LHCN-M2 (cell line): Measurements from ENCODE around the gene RAD51B. TPM values are rescaled to one million over a fixed set of nuclear protein-coding genes. Genes with fewer than 3 reads are reported as not detected.

Experiments
- DNase-seq: peaks from one replicate; pipeline ENCODE4 v3.0.0-alpha.2; 2012; ENCODE audit warnings: low read depth
- total RNA-seq: library from RNA; depleted of rRNA; stranded (reverse); fragments of >200 nt; gene quantifications from 2 replicates; pipeline ENCODE4 v1.2.3, GENCODE V29; 2014

RAD51B gene
- total RNA-seq, 1 experiment from 2014 or later, result 14.5 TPM

DNA sequence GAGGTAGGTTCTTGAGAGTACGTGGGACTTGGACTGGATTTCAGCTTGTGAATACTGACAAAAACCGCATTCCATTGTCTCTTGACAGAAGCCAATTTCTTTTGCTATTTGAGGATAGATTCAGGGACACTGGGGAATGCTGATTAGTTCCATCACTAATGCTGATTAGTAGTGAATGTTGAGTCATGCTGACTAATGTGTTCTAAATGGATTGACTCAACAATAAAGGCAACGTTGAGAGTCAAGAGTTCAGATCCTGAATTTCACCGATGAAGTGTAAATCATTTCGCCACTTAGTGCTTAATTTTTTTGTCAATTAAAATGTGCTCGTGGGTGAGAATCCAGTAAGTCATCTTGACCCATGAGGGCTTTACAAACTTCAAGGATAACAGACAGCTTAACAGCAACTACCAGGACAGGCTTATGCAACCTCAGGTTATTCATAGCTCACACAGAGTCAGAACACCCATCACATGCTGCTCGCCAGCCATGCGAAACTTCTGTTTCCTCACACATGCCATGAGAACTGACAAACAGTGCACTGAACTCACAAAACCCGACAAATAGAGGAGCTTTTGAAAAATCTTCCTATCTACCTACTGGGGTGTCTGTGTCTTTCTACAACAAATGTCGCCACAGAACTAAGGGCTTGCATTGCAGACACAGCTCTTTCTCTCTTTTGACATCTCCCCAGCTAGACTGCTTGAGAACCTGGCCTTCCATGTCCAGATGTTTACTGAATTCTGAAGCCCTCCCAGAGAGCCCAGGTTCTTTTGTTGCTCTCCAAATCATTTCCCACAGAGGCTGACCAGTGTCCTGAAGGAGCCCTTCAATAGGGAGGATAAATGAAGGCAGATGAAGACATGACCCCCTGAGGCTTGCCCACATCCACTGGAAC is 656.9 kb downstream of the RAD51B start:
- peak; percentile 85 for DNase-seq

DNA sequence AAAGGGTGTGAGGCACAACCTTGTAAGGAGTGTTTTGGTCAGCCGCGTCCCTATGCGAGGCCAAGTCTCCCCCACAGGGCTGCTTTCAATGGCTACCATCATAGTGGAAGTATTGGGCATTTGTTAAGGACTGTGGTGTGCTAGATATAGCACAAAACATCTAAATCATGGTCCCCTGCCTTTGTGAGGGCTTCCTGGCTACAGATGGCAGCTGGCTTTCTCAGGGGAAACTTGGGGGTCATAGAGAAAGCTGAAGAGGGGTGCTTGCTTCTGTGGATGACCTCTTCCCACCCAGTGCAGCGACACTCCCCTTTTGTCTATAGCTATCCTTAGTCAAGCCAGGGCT is 657.5 kb downstream of the RAD51B start:
- no peak for DNase-seq

DNA sequence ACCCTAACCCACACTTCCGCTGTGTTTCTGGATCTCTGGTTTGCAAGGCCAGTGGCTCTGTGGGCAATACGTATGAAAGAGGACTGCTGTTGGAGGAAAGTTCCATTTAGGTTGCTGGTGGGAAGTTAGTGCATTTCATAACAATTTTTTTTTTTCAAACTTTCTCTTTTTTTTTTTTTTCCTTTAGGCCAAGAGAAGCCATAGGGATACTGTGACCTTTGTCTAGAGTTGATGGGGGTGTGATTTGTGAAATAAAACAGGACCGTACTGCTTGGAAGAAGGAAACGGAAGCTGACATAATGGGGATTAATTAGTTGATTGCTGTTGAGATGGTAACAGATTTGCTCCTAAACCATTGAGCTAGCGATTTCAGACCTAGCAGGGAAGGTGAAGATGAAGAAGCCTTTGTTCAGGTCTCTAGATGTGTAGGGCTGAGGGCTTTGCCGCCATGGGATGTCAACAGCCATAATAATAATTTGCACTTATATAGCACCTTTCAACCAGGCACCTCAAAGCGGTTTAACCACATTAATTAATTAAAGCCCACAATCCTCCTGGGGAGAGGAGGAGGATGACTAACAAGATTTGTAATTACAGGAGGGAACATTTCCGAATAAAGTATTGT is 658.0 kb downstream of the RAD51B start:
- DNase-seq, result no peak

DNA sequence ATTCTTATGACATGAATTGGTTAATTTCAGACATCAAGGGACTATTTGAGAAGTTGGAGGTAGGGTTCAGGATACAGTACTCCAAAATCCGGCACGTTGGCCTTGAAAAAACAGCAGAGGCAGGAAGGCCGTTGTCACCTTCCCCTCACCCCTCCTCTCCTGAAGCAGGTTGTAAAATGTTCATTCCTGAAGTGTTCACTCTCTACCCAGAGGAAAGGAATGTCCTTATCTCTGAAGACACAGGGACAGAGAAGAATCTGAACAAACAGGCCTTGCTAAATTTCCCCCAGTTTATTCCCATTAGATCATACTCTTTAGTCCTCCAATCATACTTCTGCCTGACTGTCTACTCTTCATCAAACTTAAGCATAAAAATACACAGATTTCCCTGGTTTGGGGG is 659.7 kb downstream of the RAD51B start:
- DNase-seq, result no peak

DNA sequence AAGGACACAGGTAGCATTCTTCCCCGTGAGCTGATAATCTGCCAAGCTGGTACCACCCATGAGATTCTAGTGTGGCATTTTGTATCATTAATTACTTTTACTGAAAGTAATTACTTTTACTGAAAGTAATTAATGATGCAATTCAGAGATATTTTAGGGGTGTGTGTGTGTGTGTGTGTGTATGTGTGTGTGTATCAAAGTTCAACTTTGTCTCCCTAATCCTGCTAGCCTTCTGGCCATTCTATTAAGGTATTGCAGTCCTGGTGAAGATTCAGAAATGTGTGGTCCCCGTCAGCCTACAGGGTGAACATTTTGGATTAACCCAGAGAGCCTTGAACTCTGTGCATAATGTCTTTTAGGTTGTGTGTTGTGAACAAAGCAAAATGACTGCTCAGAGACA is 662.4 kb downstream of the RAD51B start:
- no peak for DNase-seq

DNA sequence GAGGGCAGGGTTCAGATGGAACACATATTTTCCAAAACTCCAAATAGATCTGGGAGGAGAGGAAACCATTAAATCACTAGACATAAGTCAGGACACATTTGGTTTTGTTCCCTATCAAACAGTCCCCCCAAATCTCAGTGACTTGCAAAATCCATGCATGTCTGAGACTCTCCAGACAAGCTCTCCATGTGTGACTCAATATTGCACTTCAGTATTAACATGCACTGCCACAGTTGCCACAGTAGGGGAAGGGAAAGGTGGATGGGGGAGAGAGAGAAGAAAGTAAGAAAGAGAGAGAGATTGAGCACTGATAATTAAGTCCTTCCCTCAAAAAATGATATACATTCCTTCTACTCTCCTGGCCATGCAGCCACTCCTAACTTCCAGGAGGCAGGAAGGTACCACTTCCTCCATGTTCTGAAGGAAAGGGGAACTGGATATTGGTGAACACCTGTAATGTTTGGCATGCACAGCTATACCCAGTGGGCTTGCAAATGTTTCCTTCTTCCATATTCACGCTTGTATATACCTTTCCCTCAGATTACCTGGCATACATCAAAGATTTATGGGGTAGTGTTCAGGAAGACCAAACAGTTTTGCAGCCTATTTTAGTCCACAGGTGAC is 663.3 kb downstream of the RAD51B start:
- no peak for DNase-seq

DNA sequence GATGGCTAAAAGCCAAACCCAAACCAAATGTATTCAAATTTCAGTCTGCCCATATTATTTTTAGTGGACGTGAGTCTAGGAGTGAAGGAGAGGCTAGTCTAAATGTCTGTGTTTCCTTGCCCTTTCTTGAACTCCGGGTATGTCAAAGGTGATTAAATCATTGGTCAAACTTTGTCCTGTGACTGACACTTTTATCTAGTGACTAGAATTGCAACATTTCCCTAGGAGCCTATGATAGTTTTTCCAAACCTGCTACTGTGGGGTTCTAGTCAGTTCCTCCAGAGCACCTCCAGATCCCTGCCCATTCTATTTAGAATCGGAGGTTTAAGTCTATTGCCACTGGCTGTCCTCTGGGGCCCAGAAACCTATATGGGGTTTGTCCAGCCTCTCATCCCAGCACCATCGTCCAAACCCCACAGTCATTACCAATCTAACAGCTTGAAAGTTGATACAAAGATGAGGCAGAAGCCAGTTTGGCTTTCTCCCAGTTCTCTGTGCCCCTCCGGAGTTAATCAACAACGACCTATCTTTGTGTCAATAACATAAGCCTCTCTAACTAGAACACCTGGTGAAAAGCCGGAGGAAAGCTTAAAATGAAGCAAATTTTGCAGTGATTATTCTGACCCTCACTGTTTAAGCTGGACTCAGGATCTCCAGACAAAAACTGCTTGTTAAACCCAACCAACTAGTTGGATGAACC is 666.6 kb downstream of the RAD51B start:
- DNase-seq, result no peak

DNA sequence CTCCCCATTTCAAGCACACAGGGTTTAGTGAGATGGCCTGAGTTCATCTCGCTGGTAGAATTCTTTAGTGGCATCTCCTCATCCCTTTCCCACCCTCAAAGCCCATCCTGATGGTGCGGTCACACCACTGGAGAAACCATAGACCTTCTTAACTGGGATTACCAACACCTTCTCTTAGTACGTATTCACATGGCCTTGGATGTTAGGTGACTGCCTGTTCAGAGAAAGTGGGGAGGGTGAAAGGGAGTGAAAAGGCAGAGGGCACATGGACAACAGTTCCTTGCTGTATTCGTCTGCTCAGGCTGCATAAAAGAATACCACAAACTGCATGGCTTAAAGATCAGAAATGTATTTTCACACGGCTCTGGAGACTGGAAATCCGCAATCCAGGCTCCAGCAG is 667.2 kb downstream of the RAD51B start:
- DNase-seq, result no peak

DNA sequence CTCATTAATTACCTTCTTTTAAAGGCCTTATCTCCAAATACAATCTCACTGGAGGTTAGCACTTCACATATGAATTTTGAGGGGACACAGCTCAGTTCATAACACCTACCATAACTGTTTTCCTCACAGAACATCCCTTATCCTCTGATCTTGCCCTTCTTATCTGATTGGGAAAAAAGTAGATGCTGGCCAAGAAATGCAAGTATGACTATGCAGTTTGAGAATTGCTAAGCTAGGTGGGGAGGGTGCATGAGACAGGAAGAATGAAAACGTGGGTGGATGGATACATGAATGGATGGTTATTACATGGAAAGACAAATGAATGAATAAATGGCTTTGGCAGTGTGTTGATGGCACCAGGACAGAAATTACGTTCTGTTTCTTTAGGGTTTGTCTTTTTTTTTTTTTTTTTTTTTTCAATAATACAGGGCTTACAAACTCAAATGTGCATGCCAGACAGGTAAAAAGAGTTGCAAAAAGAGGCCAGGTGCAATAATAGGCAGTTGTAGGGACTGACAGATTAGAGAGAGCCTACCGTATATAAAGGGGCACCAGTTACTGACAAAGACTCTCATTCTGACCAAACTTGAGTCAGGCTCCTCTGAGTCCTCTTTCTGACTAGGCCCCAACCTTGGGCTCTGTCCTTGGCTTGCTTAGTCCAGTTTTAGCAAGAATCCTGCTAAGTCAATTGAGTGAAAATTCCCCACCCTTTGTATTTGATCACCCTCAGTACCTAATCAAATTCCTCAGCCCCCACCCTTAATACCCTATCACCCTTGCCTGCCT is 668.4 kb downstream of the RAD51B start:
- DNase-seq, result no peak

DNA sequence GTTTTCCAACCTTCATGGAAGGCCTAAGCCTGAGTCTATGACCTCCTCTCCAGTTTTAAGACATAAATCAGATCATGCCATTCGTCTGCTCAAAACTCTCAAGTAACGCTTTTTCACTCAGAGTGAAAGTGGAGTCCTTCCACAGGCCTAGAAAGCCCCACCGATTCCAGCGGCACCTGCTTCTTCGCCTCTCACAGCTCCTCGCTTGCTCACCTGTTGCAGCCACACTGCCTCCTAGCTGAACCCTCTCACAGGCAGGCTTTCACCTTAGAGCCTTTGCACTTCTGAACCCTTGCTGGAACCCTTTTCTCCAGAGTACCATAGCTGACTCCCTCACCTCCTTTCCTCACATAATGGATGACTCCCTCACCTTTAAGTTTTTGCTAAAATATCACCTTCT is 672.2 kb downstream of the RAD51B start:
- no peak for DNase-seq

DNA sequence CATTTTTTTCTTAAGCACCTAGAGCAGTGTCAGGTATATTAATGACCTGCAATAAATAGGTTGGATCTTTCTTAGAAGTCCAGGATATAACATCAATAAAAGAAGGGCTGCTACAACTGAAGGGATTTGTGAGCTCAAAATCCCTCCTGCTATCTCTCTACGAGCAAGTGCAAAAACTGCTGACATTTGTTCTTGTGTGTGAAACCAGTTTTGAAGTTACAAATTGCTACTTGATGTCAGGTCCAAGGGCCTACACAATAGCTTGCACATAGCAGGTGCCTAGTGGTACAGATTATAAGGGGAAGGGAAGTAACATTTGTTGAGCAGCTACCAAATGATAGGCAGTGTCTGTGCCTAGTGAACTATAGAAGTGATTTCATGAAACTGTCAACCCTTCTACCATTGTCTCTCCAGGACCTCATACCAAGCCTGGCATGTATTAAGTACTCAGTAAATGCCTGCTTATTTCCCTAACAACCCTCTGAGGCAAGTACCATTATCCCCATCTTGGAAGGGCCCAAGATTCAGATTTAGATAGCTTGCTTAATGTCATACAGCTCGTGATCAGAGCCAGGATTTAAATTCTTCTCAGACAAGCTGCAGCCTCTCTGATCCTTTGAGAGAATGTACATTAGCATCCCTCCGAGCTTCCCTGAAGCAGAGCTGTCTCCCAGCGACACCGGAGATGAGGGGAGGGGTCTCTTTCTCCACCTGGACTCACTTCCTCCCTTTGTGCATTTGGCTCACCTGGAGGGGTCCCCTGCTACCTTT is 673.0 kb downstream of the RAD51B start:
- no peak for DNase-seq

DNA sequence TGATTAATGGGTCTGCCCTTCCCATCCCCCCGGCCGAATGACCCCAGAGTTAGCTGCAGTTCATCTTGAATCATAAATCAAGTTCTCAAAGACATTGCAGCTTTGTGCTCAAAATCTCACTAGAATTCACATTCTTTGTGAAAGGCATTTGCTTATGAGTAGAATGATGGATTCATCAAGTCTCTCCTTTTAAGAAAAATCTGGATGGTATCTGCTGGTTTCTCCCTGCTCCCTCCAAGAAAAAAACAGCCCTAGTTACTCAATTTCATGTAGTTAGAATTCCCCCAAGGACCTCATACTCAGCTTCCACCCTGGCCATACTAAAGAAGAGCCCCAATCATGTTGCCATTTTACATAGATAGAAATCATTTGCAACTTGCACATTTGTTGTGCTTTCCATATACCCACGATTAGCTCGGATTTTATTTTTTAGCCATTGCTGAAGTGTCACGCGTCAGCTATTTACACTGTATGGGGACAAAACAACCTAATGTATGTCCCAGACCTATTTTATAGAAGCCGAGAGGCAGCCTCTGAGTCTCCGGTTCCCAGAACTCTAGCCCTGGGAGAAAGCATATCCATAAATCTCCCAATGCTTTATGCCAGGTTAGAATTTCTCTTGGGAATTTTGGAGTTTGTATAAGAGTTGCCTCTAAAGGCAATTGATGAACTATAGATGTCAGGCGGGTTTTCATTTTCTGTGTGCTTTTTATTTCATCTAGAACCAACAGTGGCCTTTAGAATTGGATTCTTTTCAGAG is 673.8 kb downstream of the RAD51B start:
- no peak for DNase-seq

DNA sequence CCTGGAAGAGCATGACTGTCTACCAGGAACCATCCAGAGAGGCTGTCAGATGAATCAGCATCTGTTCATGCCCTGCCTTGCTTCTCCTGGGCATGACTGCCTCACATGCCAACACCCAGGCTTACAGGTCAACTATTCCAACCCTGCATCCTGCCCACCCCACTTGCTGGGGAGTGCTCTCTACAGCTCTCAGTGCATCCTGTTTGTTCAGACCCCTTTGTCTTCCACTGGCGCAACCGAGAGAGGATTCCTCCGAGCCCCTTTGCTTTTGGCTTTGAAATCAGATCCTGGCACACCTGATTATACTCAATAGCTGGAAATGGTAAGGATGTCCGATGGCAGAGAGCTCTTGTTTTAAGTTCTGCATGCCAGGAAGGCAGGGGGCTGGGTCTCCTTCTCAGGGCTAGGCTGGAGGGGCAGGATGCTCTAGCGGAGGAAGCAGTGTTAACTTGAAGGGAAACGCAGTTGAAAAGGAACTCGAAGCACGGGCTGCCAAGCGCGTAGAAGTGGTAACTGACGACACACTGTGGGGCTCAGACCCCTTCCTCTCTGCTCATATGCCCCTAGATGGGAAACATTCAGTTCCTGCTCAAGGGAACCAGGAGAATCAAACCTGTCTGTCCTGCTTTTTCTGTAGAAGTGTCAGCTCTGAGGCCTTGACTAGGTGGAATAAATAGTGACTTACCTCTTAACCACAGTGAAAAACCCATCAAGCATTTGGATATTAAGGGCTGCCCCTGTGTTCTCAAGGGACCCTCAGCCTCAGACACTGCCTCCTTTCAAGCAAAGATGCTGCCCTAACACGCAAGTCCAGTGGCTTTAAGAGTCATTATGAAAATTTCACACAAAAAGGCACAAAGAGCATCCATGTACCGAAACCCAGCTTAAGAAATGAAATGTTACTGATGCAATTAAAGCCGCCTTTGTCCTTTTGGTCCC is 675.8 kb downstream of the RAD51B start:
- DNase-seq, result no peak

DNA sequence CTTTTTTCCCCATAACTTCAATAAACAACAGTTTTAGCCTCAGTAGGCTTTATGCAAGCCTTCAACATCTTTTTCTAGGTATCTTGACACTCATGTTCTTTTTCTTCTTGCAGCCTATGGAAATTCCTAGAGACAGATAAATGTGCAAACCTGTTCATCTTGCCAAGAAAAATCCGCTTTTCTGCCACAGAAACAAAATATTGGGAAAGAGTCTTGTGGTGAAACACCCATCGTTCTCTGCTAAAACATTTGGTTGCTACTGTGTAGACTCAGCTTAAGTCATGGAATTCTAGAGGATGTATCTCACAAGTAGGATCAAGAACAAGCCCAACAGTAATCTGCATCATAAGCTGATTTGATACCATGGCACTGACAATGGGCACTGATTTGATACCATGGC is 677.4 kb downstream of the RAD51B start:
- DNase-seq, result no peak

DNA sequence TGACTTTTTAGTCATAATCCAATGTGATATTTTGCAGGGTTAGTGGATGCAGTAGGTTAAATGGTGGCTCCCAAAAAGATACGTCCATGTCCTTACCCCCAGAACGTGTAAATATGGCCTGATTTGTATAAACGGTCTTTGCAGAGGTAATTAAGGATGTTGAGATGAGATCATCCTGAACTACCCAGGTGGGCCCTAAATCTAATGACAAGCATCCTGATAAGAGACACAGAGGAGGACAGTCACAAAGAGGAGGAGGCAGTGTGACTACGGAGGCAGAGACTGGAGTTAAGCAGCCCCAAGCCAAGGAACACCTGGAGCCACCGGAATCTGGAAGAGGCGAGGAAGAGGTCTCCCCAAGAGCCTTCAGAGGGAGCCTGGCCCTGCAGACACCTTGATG is 679.9 kb downstream of the RAD51B start:
- no peak for DNase-seq

DNA sequence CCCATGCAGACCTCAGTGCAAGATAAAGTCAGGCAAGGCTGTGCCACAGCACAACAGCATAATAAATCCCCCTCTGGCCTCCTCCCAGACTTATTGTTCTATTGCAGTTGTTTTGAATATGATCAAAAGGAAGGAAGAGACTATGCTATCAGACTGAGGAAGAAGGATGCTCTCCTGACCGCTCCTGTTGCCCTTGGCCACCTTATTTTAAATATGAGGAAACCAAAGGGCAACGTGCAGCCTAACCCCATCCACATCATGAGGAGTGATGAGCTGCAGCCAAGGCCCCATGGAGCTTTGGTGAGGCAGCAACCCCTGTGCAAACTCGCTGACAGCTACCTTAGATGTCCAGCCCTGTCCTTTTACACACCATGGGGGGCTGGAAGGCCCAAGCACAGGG is 681.6 kb downstream of the RAD51B start:
- no peak for DNase-seq

DNA sequence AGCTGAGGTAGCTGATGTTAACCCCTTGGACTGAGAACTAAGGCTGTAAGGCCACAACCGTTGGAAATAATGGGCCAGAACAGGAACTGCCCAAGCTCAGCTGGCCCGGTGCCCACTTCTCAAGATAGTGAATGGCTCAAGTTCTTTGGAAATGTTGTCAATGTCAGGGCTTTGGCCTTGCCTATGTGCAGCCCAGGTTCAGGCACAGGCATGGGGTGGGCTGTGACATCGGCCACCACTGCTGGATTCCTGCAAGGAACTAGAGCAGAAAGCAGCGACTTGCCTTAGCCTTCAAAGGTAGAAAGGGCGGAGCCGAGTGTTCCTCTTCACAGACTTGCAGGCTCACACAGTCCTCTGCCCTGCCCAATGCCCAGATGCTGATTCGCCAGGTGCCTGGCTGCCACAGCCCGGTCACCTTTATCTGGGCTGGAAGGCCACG is 682.1 kb downstream of the RAD51B start:
- DNase-seq, result no peak

DNA sequence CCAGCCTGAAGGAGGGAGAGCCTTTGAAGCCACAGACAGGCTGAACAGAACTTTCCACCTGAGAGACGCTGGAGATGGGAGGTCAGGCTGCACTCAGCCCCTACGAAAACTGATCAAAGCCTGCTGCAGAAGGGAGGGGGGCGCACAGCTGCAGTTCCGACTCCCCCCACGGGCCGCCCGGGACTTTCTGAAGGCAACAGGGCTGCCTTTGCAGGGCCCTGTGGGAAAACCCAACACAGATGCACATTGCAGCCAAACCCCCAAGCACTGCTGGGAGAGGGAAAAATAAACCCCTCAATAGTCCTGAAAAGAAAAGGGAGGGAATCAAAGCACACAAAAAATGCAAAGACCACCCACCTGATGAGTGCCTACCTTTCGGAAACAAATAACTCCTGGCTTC is 682.7 kb downstream of the RAD51B start:
- DNase-seq, result no peak
